DND-41 (cell line): ENCODE measurements around the gene CLEC18A.
"Not testable (repeated sequence)": the region's sequence is repeated elsewhere in the genome, so short reads cannot be mapped to it uniquely, and the experiment has no call there.

ENCODE experiments used
- ATAC-seq: fragments of 200-7000 bp; cut with Tn5 transposase; 3 replicates; pipeline ENCODE4 v1.9.1; 2021; ENCODE audit warnings: low read depth; ENCODE audit not compliant: insufficient read depth
- DNase-seq: peaks from one replicate; pipeline ENCODE4 v3.0.0-alpha.2; 2020
- H2AFZ ChIP-seq: 2 replicates; pipeline ENCODE4 v1.6.0; 2012; ENCODE audit warnings: low read depth, low read length
- H3K27ac ChIP-seq: 2 replicates; pipeline ENCODE4 v1.5.1; 2012; ENCODE audit warnings: low read length, inconsistent platforms
- H3K27me3 ChIP-seq: fragments of 200-600 bp; sonication (generic); 2 replicates; pipeline ENCODE4 v1.6.0; 2012; ENCODE audit warnings: low read length, mild to moderate bottlenecking, inconsistent platforms; ENCODE audit not compliant: insufficient read depth, poor library complexity
- H3K36me3 ChIP-seq: 2 replicates; pipeline ENCODE4 v1.5.1; 2012; ENCODE audit warnings: low read length, inconsistent platforms; ENCODE audit not compliant: insufficient read depth
- H3K4me1 ChIP-seq: 2 replicates; pipeline ENCODE4 v1.5.1; 2012; ENCODE audit warnings: mild to moderate bottlenecking, low read length; ENCODE audit not compliant: insufficient read depth
- H3K4me2 ChIP-seq: 2 replicates; pipeline ENCODE4 v1.6.0; 2012; ENCODE audit warnings: mild to moderate bottlenecking, moderate library complexity, low read length, inconsistent platforms; ENCODE audit not compliant: insufficient read depth
- H3K4me3 ChIP-seq, 2 experiments: fragments of 200-600 bp in 1 of 2; shearing (Covaris generic) in 1 of 2; 2 replicates each; pipeline ENCODE4 v1.5.1; 2012 to 2016; ENCODE audit warnings: inconsistent platforms in 2 of 2, low read length in 2 of 2, mild to moderate bottlenecking in 2 of 2, low read depth in 1 of 2, moderate library complexity in 1 of 2
- H3K79me2 ChIP-seq: 2 replicates; pipeline ENCODE4 v1.6.0; 2012; ENCODE audit warnings: low read length, inconsistent platforms; ENCODE audit not compliant: insufficient read depth
- H3K9ac ChIP-seq: 2 replicates; pipeline ENCODE4 v1.6.0; 2012; ENCODE audit warnings: low read depth, mild to moderate bottlenecking, inconsistent platforms, low read length, moderate library complexity
- H3K9me3 ChIP-seq: 2 replicates; pipeline ENCODE4 v1.5.1; 2012; ENCODE audit warnings: low read length, moderate library complexity, mild to moderate bottlenecking, inconsistent platforms; ENCODE audit not compliant: insufficient read depth, severe bottlenecking
- H4K20me1 ChIP-seq: 2 replicates; pipeline ENCODE4 v1.6.0; 2012; ENCODE audit warnings: low read length; ENCODE audit not compliant: insufficient read depth

CLEC18A gene

GRCh38 chr16:69952572-69953355 is 1.6 kb downstream of the CLEC18A start:
- H3K27me3 ChIP-seq, ATAC-seq, H3K36me3 ChIP-seq, H3K27ac ChIP-seq, H3K4me3 ChIP-seq, H3K4me1 ChIP-seq, H4K20me1 ChIP-seq, H3K4me2 ChIP-seq, H3K79me2 ChIP-seq, H3K9ac ChIP-seq, H3K9me3 ChIP-seq, DNase-seq, H2AFZ ChIP-seq: not testable (repeated sequence)

GRCh38 chr16:69954241-69954640 is 3.1 kb downstream of the CLEC18A start:
- not testable (repeated sequence) for H3K4me1 ChIP-seq, ATAC-seq, H4K20me1 ChIP-seq, H3K9me3 ChIP-seq, H3K27ac ChIP-seq, H3K36me3 ChIP-seq, H2AFZ ChIP-seq, H3K79me2 ChIP-seq, H3K4me2 ChIP-seq, H3K27me3 ChIP-seq, H3K4me3 ChIP-seq, H3K9ac ChIP-seq, DNase-seq

GRCh38 chr16:69963312-69963711 is 12.2 kb downstream of the CLEC18A start:
- not testable (repeated sequence) for H3K27ac ChIP-seq, H3K4me1 ChIP-seq, H3K9me3 ChIP-seq, DNase-seq, H4K20me1 ChIP-seq, ATAC-seq, H3K79me2 ChIP-seq, H3K27me3 ChIP-seq, H3K4me2 ChIP-seq, H2AFZ ChIP-seq, H3K36me3 ChIP-seq, H3K4me3 ChIP-seq, H3K9ac ChIP-seq

- not testable (repeated sequence) for H3K4me3 ChIP-seq, H3K27ac ChIP-seq, H4K20me1 ChIP-seq, DNase-seq, H2AFZ ChIP-seq, H3K79me2 ChIP-seq, H3K4me1 ChIP-seq, H3K4me2 ChIP-seq, ATAC-seq, H3K9ac ChIP-seq, H3K36me3 ChIP-seq, H3K9me3 ChIP-seq, H3K27me3 ChIP-seq
These were observed 14.0 kb downstream of the CLEC18A start for GRCh38 chr16:69964960-69965660.

- H3K79me2 ChIP-seq, ATAC-seq, DNase-seq, H3K4me3 ChIP-seq, H4K20me1 ChIP-seq, H3K9ac ChIP-seq, H3K36me3 ChIP-seq, H3K4me2 ChIP-seq, H3K27me3 ChIP-seq, H3K27ac ChIP-seq, H2AFZ ChIP-seq, H3K4me1 ChIP-seq, H3K9me3 ChIP-seq: not testable (repeated sequence)
These were observed 14.5 kb downstream of the CLEC18A start for GRCh38 chr16:69965661-69966054.

- not testable (repeated sequence) for H3K9ac ChIP-seq, H3K36me3 ChIP-seq, H3K4me1 ChIP-seq, H2AFZ ChIP-seq, H4K20me1 ChIP-seq, H3K79me2 ChIP-seq, H3K27me3 ChIP-seq, H3K9me3 ChIP-seq, DNase-seq, H3K4me2 ChIP-seq, H3K4me3 ChIP-seq, ATAC-seq, H3K27ac ChIP-seq
These were observed 16.6 kb downstream of the CLEC18A start for GRCh38 chr16:69967688-69968087.

- H3K27ac ChIP-seq, H3K9ac ChIP-seq, H3K4me1 ChIP-seq, H3K36me3 ChIP-seq, H3K27me3 ChIP-seq, H4K20me1 ChIP-seq, H3K79me2 ChIP-seq, H3K4me3 ChIP-seq, DNase-seq, H2AFZ ChIP-seq, H3K4me2 ChIP-seq, ATAC-seq, H3K9me3 ChIP-seq: not testable (repeated sequence)
These were observed 17.0 kb downstream of the CLEC18A start for GRCh38 chr16:69968125-69968524.

GRCh38 chr16:69969657-69970056 is 18.5 kb downstream of the CLEC18A start:
- not testable (repeated sequence) for H3K9me3 ChIP-seq, ATAC-seq, H3K4me2 ChIP-seq, DNase-seq, H3K4me3 ChIP-seq, H2AFZ ChIP-seq, H4K20me1 ChIP-seq, H3K4me1 ChIP-seq, H3K27ac ChIP-seq, H3K79me2 ChIP-seq, H3K36me3 ChIP-seq, H3K9ac ChIP-seq, H3K27me3 ChIP-seq
